Ishikawa (cell line): ENCODE data around the gene NMRAL1.

Experiments used
- CREB1 ChIP-seq: IDR thresholded peaks from 2 replicates; pipeline ENCODE4 v1.6.1; 2012; ENCODE audit warnings: low read depth
- TAF1 ChIP-seq: IDR thresholded peaks from 2 replicates; pipeline ENCODE4 v1.6.1; 2012; ENCODE audit warnings: low read depth, mild to moderate bottlenecking

GRCh38 chr16:4443986-4444385 lies 30.4 kb downstream of the NMRAL1 start:
- TF ChIP-seq CREB1 (no peak), TAF1 (no peak)
